ENCODE measurements around the gene LRRC4. TPM values are rescaled to one million over a fixed set of nuclear protein-coding genes. Genes with fewer than 3 reads are reported as not detected.
A peak's percentile ranks its signal among the peaks of the same experiment; 100 is the strongest.

LRRC4 gene
- total and polyA plus RNA-seq, 5 donors from 2014 or later: 0.06 TPM; not detected in 4

DNA sequence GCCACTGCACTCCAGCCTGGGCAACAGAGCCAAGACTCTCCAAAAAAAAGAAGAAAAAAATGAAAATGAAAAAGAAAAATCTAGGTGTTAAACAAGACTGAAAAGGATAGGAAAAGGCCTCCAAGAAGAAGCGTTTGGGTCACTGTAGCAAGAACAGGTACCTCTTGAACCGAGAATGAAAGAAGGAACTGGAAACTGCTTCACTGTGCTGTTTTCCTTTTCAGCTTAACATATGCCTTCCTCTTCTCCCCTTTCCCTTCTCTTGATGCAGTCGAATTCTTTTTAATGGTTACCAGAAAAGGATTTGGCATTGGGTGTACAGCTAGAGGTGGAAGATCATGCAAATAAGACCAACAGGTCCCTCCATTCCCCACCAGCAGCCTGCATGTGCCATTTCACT lies 28.1 kb downstream of the LRRC4 start:
- ATAC-seq (ENCODE audit: low read depth in 2 of 2): no peak
- Mint-ChIP-seq H3K36me3 (peaks cover 18% of the 10 kb centered on the region), H3K4me1 (peaks cover 0 to 25% (median 15%) of the 10 kb centered on the region in 4 donors), H3K27me3 (no peaks in the 10 kb centered on the region), H3K4me3 (peak overlapping the region in 1 of 4 donors; percentile 11), H3K27ac (no peak overlapping the region), H3K9me3 (no peaks in the 10 kb centered on the region)
- Histone ChIP-seq H3K36me3 (ENCODE audit: control insufficient read depth, insufficient read depth, low read length) (peaks cover 7% of the 10 kb centered on the region), H3K4me3 (ENCODE audit: low read depth, low read length) (no peak overlapping the region), H3K27me3 (ENCODE audit: control insufficient read depth, insufficient read depth, low read length) (no peaks in the 10 kb centered on the region), H3K27ac (ENCODE audit: insufficient read depth, low read length, poor library complexity, severe bottlenecking) (no peak overlapping the region), H3K9me3 (ENCODE audit: control insufficient read depth in 2 of 2, low read length in 2 of 2) (no peaks in the 10 kb centered on the region), H3K4me1 (ENCODE audit: control insufficient read depth, insufficient read depth, low read length, poor library complexity, severe bottlenecking) (peaks cover 10% of the 10 kb centered on the region)
- no peak for DNase-seq

DNA sequence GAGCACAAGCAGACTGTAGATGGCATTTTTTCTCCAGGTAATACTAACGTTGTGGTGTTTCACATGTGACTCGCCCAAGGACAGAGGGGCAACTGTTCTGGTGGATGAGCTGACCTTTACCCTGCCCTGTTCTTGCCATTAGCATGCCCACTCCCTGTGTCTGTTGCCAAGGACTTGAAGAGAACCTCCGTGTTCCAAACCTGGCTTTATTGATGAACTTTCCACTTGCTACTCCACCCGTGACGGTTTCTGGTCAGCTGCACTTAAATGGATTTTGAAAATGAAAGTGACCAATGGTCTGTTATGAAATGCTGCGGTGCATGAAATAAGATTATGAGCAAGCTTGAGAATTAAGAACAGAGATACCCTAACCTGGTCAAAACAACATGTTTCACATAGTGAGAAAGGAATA lies 30.4 kb downstream of the LRRC4 start:
- Mint-ChIP-seq H3K36me3 (peaks cover 26% of the 10 kb centered on the region), H3K4me3 (no peak overlapping the region), H3K9me3 (no peaks in the 10 kb centered on the region), H3K4me1 (peaks cover 0 to 25% (median 15%) of the 10 kb centered on the region in 4 donors), H3K27me3 (no peaks in the 10 kb centered on the region), H3K27ac (no peak overlapping the region)
- H3K27me3 ChIP-seq (ENCODE audit: control insufficient read depth, insufficient read depth, low read length): no peaks in the 10 kb centered on the region
- H3K4me3 ChIP-seq (ENCODE audit: low read depth, low read length): no peak overlapping the region
- peaks cover 4% of the 10 kb centered on the region for H3K36me3 ChIP-seq (ENCODE audit: control insufficient read depth, insufficient read depth, low read length)
- H3K27ac ChIP-seq (ENCODE audit: insufficient read depth, low read length, poor library complexity, severe bottlenecking): no peak overlapping the region
- peaks cover 10% of the 10 kb centered on the region for H3K4me1 ChIP-seq (ENCODE audit: control insufficient read depth, insufficient read depth, low read length, poor library complexity, severe bottlenecking)
- no peaks in the 10 kb centered on the region for H3K9me3 ChIP-seq (ENCODE audit: control insufficient read depth in 2 of 2, low read length in 2 of 2)
- ATAC-seq (ENCODE audit: low read depth in 2 of 2) (no peak), DNase-seq (no peak)

DNA sequence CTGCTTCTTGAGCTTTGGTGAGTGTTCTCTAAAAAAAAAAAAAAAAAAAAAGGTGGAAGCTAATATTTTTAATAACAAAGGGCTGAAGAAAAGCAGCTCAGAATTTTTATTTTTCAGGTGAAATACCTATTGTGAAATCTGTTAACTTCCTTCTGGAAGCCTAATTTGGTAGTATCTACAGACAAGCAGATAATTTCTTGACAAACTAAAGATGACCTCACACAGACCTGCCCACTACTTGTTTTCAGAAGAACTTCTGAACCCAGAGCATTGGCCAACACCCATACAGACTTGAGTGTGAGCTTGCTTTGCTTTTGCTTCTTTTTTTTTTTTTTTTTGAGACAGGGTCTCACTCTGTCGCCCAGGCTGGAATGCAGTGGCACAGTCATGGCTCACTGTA lies 31.2 kb downstream of the LRRC4 start:
- Histone ChIP-seq H3K27ac (ENCODE audit: insufficient read depth, low read length, poor library complexity, severe bottlenecking) (no peak overlapping the region), H3K4me1 (ENCODE audit: control insufficient read depth, insufficient read depth, low read length, poor library complexity, severe bottlenecking) (peaks cover 10% of the 10 kb centered on the region), H3K36me3 (ENCODE audit: control insufficient read depth, insufficient read depth, low read length) (peaks cover 4% of the 10 kb centered on the region), H3K9me3 (ENCODE audit: control insufficient read depth in 2 of 2, low read length in 2 of 2) (no peaks in the 10 kb centered on the region), H3K4me3 (ENCODE audit: low read depth, low read length) (no peak overlapping the region), H3K27me3 (ENCODE audit: control insufficient read depth, insufficient read depth, low read length) (no peaks in the 10 kb centered on the region)
- Mint-ChIP-seq H3K4me1 (peaks cover 0 to 25% (median 15%) of the 10 kb centered on the region in 4 donors), H3K27ac (no peak overlapping the region), H3K9me3 (no peaks in the 10 kb centered on the region), H3K27me3 (no peaks in the 10 kb centered on the region), H3K4me3 (no peak overlapping the region), H3K36me3 (peaks cover 28% of the 10 kb centered on the region)
- DNase-seq: no peak
- no peak for ATAC-seq (ENCODE audit: low read depth in 2 of 2)

DNA sequence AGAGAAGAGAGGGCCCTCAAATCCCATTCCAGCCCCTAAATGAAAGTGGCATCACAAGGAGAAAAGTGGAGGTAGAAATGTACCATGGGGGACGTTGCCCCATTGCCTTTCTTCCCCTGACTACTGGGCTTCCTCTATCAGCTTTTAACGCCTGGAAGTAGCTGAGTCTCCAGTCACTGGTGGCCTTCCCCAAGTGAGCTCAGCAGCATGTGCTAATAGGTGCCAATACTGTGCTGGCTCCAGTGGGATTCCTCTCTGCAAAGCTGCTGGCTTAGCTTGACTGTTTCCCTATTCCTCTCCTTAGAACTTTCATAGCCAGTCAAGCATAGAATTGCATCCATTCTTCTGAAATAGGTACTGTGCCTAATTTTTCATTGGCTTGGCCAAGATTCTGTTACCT lies 32.6 kb downstream of the LRRC4 start:
- Histone ChIP-seq H3K4me3 (ENCODE audit: low read depth, low read length) (no peak overlapping the region), H3K4me1 (ENCODE audit: control insufficient read depth, insufficient read depth, low read length, poor library complexity, severe bottlenecking) (peaks cover 3% of the 10 kb centered on the region), H3K9me3 (ENCODE audit: control insufficient read depth in 2 of 2, low read length in 2 of 2) (no peaks in the 10 kb centered on the region), H3K27ac (ENCODE audit: insufficient read depth, low read length, poor library complexity, severe bottlenecking) (no peak overlapping the region), H3K27me3 (ENCODE audit: control insufficient read depth, insufficient read depth, low read length) (no peaks in the 10 kb centered on the region), H3K36me3 (ENCODE audit: control insufficient read depth, insufficient read depth, low read length) (peaks cover 12% of the 10 kb centered on the region)
- Mint-ChIP-seq H3K4me3 (no peak overlapping the region), H3K4me1 (peaks cover 0 to 16% (median 6%) of the 10 kb centered on the region in 4 donors), H3K9me3 (no peaks in the 10 kb centered on the region), H3K36me3 (peaks cover 38% of the 10 kb centered on the region), H3K27ac (no peak overlapping the region), H3K27me3 (no peaks in the 10 kb centered on the region)
- ATAC-seq (ENCODE audit: low read depth in 2 of 2): no peak
- DNase-seq: no peak

DNA sequence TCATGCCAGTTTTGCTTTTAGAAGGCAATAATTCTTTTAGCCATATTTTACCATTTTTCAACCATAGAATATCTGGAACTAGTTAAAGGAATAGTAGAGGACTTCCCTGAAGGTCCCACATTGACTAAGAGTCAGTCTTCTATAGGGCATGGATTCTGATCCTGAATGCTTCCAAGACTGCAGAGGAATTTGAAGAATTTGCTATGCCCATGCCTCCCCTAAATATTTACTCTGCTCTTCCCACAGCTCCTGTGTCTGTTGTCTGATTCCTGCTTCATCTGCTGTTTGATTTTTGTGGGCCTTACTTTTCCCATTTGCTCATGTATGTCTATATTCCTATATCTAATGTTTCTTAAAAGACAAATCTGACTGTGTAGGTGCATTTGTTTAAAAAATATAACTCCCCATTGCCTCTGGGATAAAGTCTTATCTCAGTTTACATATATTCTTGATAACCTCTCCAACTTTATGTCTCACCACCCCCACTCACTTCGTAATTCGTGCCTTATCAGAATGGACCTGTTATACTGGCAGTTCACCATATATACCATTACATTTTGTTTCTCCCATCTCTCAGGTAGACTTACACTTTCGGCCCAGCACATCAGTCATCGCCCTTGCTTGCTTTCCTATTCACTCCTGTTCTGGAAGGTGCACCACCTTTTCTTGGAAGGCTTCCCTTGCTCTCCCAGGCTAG lies 33.9 kb downstream of the LRRC4 start:
- DNase-seq (no peak), ATAC-seq (ENCODE audit: low read depth in 2 of 2) (no peak)
- no peaks in the 10 kb centered on the region for H3K27me3 ChIP-seq (ENCODE audit: control insufficient read depth, insufficient read depth, low read length)
- Mint-ChIP-seq H3K27ac (peak overlapping the region in 1 of 3 donors; percentile 88), H3K9me3 (no peaks in the 10 kb centered on the region), H3K27me3 (no peaks in the 10 kb centered on the region), H3K4me3 (no peak overlapping the region), H3K4me1 (peaks cover 0 to 5% (median 0%) of the 10 kb centered on the region in 4 donors), H3K36me3 (peaks cover 48% of the 10 kb centered on the region)
- no peaks in the 10 kb centered on the region for H3K4me1 ChIP-seq (ENCODE audit: control insufficient read depth, insufficient read depth, low read length, poor library complexity, severe bottlenecking)
- H3K36me3 ChIP-seq (ENCODE audit: control insufficient read depth, insufficient read depth, low read length): peaks cover 21% of the 10 kb centered on the region
- H3K27ac ChIP-seq (ENCODE audit: insufficient read depth, low read length, poor library complexity, severe bottlenecking): no peak overlapping the region
- no peaks in the 10 kb centered on the region for H3K9me3 ChIP-seq (ENCODE audit: control insufficient read depth in 2 of 2, low read length in 2 of 2)
- H3K4me3 ChIP-seq (ENCODE audit: low read depth, low read length): no peak overlapping the region

DNA sequence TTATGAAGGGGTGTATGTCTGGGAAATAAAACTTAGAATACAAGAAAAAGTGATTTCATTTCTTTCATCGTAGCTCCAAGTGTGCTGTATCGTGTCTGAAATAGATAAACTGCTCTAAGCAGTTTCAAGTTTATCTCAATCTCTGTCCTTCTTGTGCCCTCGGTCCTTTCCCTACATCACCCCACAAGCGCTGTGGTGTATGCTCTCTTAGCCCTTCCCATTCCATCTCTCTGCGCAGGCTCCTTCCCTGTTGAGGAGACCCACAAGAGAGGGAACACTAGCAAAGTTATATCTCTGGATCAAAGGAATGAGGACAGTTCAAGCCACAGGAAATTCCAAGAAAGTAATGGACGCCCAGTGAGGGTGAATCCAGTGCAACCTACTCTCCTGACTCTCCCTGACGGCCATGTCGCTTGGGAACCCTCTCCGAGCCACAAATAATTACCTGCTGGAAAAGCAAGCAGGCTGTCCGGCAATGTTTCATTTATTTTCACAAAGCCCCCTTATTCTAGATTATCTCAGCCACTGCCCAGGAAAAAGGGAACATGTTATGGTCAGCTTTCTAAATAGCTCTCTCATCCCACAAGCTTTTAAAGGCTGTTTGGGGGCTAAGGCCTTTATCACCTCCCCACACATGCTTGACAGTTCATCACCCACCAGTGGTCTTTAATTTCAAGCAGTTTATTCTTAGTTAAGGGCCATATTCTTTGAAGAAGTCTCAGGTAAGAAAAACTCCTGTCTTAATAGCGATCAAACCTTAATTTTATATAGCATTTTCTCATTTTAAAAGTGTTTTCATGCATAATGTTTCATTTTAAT lies 34.8 kb downstream of the LRRC4 start:
- no peak overlapping the region for H3K27ac Mint-ChIP-seq
- no peak overlapping the region for H3K27ac ChIP-seq (ENCODE audit: insufficient read depth, low read length, poor library complexity, severe bottlenecking)
- no peak overlapping the region for H3K4me3 Mint-ChIP-seq
- H3K9me3 ChIP-seq (ENCODE audit: control insufficient read depth in 2 of 2, low read length in 2 of 2): no peaks in the 10 kb centered on the region
- no peaks in the 10 kb centered on the region for H3K9me3 Mint-ChIP-seq
- no peaks in the 10 kb centered on the region for H3K27me3 Mint-ChIP-seq
- peaks cover 26% of the 10 kb centered on the region for H3K36me3 ChIP-seq (ENCODE audit: control insufficient read depth, insufficient read depth, low read length)
- peaks cover 57% of the 10 kb centered on the region for H3K36me3 Mint-ChIP-seq
- H3K27me3 ChIP-seq (ENCODE audit: control insufficient read depth, insufficient read depth, low read length): no peaks in the 10 kb centered on the region
- no peak overlapping the region for H3K4me3 ChIP-seq (ENCODE audit: low read depth, low read length)
- H3K4me1 Mint-ChIP-seq: peaks cover 0 to 5% (median 0%) of the 10 kb centered on the region in 4 donors
- no peak for ATAC-seq (ENCODE audit: low read depth in 2 of 2)
- no peak for DNase-seq
- no peaks in the 10 kb centered on the region for H3K4me1 ChIP-seq (ENCODE audit: control insufficient read depth, insufficient read depth, low read length, poor library complexity, severe bottlenecking)

DNA sequence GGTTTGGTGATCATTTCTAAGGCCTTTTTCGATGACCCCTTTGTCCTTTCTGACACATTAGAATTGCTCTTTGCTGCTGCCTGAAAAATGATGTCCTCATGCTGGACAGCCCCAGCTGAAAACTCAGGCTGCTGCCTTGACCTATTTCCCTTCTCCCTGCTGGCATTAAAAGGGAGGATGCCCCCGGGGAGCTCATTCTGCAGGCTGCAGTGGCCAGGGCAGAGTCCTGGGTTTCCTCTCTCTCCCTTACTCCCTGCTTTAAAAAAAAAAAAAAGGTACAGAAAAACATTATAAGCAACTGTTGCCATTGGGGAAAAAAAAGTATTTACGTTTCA lies 35.4 kb downstream of the LRRC4 start:
- no peaks in the 10 kb centered on the region for H3K9me3 Mint-ChIP-seq

More for the DNA sequence above, 35.4 kb downstream of the LRRC4 start:
- ATAC-seq (ENCODE audit: low read depth in 2 of 2) (no peak), DNase-seq (no peak)
- H3K4me3 ChIP-seq (ENCODE audit: low read depth, low read length): no peak overlapping the region
- H3K36me3 ChIP-seq (ENCODE audit: control insufficient read depth, insufficient read depth, low read length): peaks cover 31% of the 10 kb centered on the region
- no peaks in the 10 kb centered on the region for H3K4me1 ChIP-seq (ENCODE audit: control insufficient read depth, insufficient read depth, low read length, poor library complexity, severe bottlenecking)
- Mint-ChIP-seq H3K36me3 (peaks cover 63% of the 10 kb centered on the region), H3K27ac (no peak overlapping the region), H3K4me1 (peaks cover 0 to 5% (median 0%) of the 10 kb centered on the region in 4 donors), H3K27me3 (no peaks in the 10 kb centered on the region), H3K4me3 (no peak overlapping the region)
- no peak overlapping the region for H3K27ac ChIP-seq (ENCODE audit: insufficient read depth, low read length, poor library complexity, severe bottlenecking)
- no peaks in the 10 kb centered on the region for H3K27me3 ChIP-seq (ENCODE audit: control insufficient read depth, insufficient read depth, low read length)
- no peaks in the 10 kb centered on the region for H3K9me3 ChIP-seq (ENCODE audit: control insufficient read depth in 2 of 2, low read length in 2 of 2)
